Thyroid gland (tissue), 4 donors: ENCODE data around the gene DOCK1. TPM values are rescaled to one million over a fixed set of nuclear protein-coding genes. Genes with fewer than 3 reads are reported as not detected.

Source experiments
- DNase-seq, 2 donors: peaks; one replicate each; pipeline ENCODE4 v3.0.0-alpha.2; 2019
- H3K27ac ChIP-seq, 3 donors: fragments of 200-600 bp; sonication (generic); 1 replicate in 2 of 3; 2 replicates in 1 of 3; pipeline ENCODE4 v1.5.1; 2016 to 2019; ENCODE audit warnings: mild to moderate bottlenecking in 1 of 3, moderate library complexity in 1 of 3
- H3K27me3 ChIP-seq: fragments of 200-600 bp; sonication (generic); one replicate; pipeline ENCODE4 v1.5.1; 2019
- H3K36me3 ChIP-seq, 2 donors: fragments of 200-600 bp; sonication (generic); one replicate each; pipeline ENCODE4 v1.5.1; 2016 to 2019
- H3K4me1 ChIP-seq, 2 donors: fragments of 200-600 bp; sonication (generic); one replicate each; pipeline ENCODE4 v1.5.1; 2017 to 2019
- H3K4me3 ChIP-seq, 3 donors: fragments of 200-600 bp; sonication (generic); replicated peaks in 1 of 3; 1 replicate in 2 of 3; 2 replicates in 1 of 3; pipeline ENCODE4 v1.5.1; 2016; ENCODE audit warnings: mild to moderate bottlenecking in 1 of 3
- H3K9me3 ChIP-seq: fragments of 200-600 bp; sonication (generic); one replicate; pipeline ENCODE4 v1.5.1; 2017
- POLR2A ChIP-seq, 2 donors: fragments of 450-650 bp; IDR thresholded peaks; one replicate each; pipeline ENCODE4 v1.6.1; 2017; ENCODE audit warnings: antibody characterized with exemption in 2 of 2, mild to moderate bottlenecking in 2 of 2, moderate library complexity in 1 of 2
- WGBS, 2 donors: methylation state at CpG; one replicate each; pipeline ENCODE4 v1.1.5; 2017; 5-methylcytosine and 5-hydroxymethylcytosine counted together
- intact Hi-C: fragments of 100-400 bp; cut with DNase I; formaldehyde crosslinking; loops from one replicate; pipeline ENCODE4 v1.15.1; 2023
- total RNA-seq, 4 donors: library from RNA; depleted of rRNA; stranded (reverse); fragments of >200 nt; gene quantifications; one replicate each; pipeline ENCODE4 v1.2.3, GENCODE V29; 2016
- TF ChIP-seq, protein P1 (sequence below), 6 experiments: fragments of 200-600 bp in 3 of 6; fragments of 450-650 bp in 3 of 6; sonication (generic) in 3 of 6; IDR thresholded peaks; one replicate each; pipeline ENCODE4 v1.5.1; 2016 to 2019; ENCODE audit warnings: antibody characterized with exemption in 6 of 6, mild to moderate bottlenecking in 2 of 6, inconsistent platforms in 1 of 6, moderate library complexity in 1 of 6

DOCK1 gene
- total RNA-seq, 4 donors from 2014 or later = 89.7 to 217 (median 112) TPM

DNA sequence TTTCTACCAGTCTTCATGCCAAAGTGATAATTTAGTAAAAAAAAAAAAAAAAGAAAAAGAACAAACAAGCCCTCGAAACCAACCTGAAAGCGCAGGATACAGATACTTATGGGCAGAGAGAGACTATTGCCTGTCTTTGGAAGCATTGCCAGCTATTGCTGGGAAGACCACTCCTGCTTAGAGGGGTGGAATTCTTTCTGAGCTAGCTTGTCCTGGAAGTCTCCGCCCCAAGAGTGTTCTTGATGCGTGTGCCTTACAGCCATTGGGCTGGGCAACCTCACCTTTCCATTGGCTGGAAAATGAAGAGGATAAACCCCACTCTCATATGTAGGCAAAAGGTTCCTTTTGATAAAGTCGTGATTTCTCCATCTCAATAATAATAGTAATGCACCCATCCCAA is 311.0 kb downstream of the DOCK1 start:
- intact Hi-C loops = no loop called here
- H3K9me3 ChIP-seq = no peaks in the 10 kb centered on the region
- peaks cover 6 to 21% of the 10 kb centered on the region in 2 donors for H3K4me1 ChIP-seq
- no peaks in the 10 kb centered on the region for H3K27me3 ChIP-seq
- no peaks in the 10 kb centered on the region for H3K36me3 ChIP-seq
- H3K27ac ChIP-seq = no peak overlapping the region
- no peak for TF ChIP-seq POLR2A (IDR thresholded peaks at IDR 0.05)
- TF ChIP-seq, protein P1, sequence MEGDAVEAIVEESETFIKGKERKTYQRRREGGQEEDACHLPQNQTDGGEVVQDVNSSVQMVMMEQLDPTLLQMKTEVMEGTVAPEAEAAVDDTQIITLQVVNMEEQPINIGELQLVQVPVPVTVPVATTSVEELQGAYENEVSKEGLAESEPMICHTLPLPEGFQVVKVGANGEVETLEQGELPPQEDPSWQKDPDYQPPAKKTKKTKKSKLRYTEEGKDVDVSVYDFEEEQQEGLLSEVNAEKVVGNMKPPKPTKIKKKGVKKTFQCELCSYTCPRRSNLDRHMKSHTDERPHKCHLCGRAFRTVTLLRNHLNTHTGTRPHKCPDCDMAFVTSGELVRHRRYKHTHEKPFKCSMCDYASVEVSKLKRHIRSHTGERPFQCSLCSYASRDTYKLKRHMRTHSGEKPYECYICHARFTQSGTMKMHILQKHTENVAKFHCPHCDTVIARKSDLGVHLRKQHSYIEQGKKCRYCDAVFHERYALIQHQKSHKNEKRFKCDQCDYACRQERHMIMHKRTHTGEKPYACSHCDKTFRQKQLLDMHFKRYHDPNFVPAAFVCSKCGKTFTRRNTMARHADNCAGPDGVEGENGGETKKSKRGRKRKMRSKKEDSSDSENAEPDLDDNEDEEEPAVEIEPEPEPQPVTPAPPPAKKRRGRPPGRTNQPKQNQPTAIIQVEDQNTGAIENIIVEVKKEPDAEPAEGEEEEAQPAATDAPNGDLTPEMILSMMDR (IDR thresholded peaks at IDR 0.05) = no peak
- 72 to 80% methylated on average over 5 of the region's 5 CpGs for WGBS, 2 donors
- DNase-seq = peak in 1 of 2 donors; percentile 27
- H3K4me3 ChIP-seq = no peak overlapping the region

DNA sequence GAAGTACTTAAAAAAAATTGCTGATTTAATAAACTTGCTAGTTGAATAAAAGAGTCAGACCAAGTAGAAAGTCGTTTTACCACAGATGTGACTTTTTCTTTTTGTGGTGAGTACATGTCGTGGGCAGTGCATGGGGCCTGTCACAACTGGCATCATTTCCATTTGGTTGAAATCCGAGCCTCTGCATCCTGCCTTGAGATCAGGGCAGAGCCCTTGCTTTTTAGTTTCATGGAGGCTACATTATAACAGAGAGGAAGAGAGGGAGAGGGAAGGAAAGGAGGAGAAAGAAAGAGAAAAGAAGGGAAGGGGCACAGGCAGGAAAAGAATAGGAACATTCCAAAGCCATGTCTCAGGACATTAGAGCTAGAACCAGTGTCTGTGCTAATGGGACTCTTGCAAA is 311.6 kb downstream of the DOCK1 start:
- TF ChIP-seq, protein P1 (IDR thresholded peaks at IDR 0.05) = no peak
- no peak for TF ChIP-seq POLR2A (IDR thresholded peaks at IDR 0.05)
- intact Hi-C loops = no loop called here

GRCh38 chr10:127218658-127219057 is 313.4 kb downstream of the DOCK1 start:
- H3K9me3 ChIP-seq = no peaks in the 10 kb centered on the region
- H3K4me3 ChIP-seq = no peak overlapping the region
- no peaks in the 10 kb centered on the region for H3K27me3 ChIP-seq
- no peaks in the 10 kb centered on the region for H3K36me3 ChIP-seq
- WGBS, 2 donors = 88 to 90% methylated on average over 3 of the region's 3 CpGs
- no peak overlapping the region for H3K27ac ChIP-seq
- intact Hi-C loops = no loop called here
- peaks cover 6 to 21% of the 10 kb centered on the region in 2 donors for H3K4me1 ChIP-seq
- TF ChIP-seq, protein P1 (IDR thresholded peaks at IDR 0.05) = no peak
- no peak for TF ChIP-seq POLR2A (IDR thresholded peaks at IDR 0.05)
- no peak for DNase-seq

More for the DNA sequence above, 311.6 kb downstream of the DOCK1 start:
- H3K4me1 ChIP-seq = peaks cover 6 to 21% of the 10 kb centered on the region in 2 donors
- no peak for DNase-seq
- no peaks in the 10 kb centered on the region for H3K27me3 ChIP-seq
- WGBS, 2 donors = 37 to 41% methylated on average over 3 of the region's 3 CpGs
- peak overlapping the region in 1 of 3 donors; percentile 8 for H3K27ac ChIP-seq
- no peaks in the 10 kb centered on the region for H3K36me3 ChIP-seq
- no peak overlapping the region for H3K4me3 ChIP-seq
- H3K9me3 ChIP-seq = no peaks in the 10 kb centered on the region

GRCh38 chr10:127221281-127221680 is 316.1 kb downstream of the DOCK1 start:
- Histone ChIP-seq H3K27me3 (no peaks in the 10 kb centered on the region), H3K4me1 (peaks cover 6 to 9% of the 10 kb centered on the region in 2 donors), H3K27ac (no peak overlapping the region), H3K9me3 (no peaks in the 10 kb centered on the region), H3K36me3 (no peaks in the 10 kb centered on the region), H3K4me3 (no peak overlapping the region)
- intact Hi-C loops = no loop called here
- TF ChIP-seq POLR2A (IDR thresholded peaks at IDR 0.05) = no peak
- TF ChIP-seq, protein P1 (IDR thresholded peaks at IDR 0.05) = no peak
- DNase-seq = no peak
- 78 to 87% methylated on average over 3 of the region's 3 CpGs for WGBS, 2 donors

GRCh38 chr10:127227027-127227426 is 321.8 kb downstream of the DOCK1 start:
- Histone ChIP-seq H3K4me1 (no peaks in the 10 kb centered on the region), H3K9me3 (no peaks in the 10 kb centered on the region), H3K4me3 (no peak overlapping the region), H3K36me3 (no peaks in the 10 kb centered on the region), H3K27ac (no peak overlapping the region), H3K27me3 (no peaks in the 10 kb centered on the region)
- DNase-seq = no peak
- 93 to 94% methylated on average over 10 of the region's 10 CpGs for whole genome bisulfite sequencing, 2 donors
- intact Hi-C loops = no loop called here
- TF ChIP-seq, protein P1 (IDR thresholded peaks at IDR 0.05) = no peak
- no peak for TF ChIP-seq POLR2A (IDR thresholded peaks at IDR 0.05)
